SK-N-MC (cell line): ENCODE measurements around the gene ABO.

Experiments used
- EZH2 ChIP-seq: fragments of 200-600 bp; sonication (generic); IDR thresholded peaks from one replicate; pipeline ENCODE4 v1.6.1; 2017; ENCODE audit warnings: antibody characterized with exemption
- POLR2AphosphoS5 ChIP-seq: IDR thresholded peaks from 2 replicates; pipeline ENCODE4 v1.6.1; 2012; ENCODE audit warnings: mild to moderate bottlenecking, low read depth, low read length, borderline replicate concordance

GRCh38 chr9:133264235-133264764 lies 10.7 kb downstream of the ABO start:
- TF ChIP-seq POLR2AphosphoS5 = no peak
- no peak for TF ChIP-seq EZH2
